Lower lobe of right lung (tissue), 2 donors: ENCODE measurements around the gene APOL4. TPM values are rescaled to one million over a fixed set of nuclear protein-coding genes. Genes with fewer than 3 reads are reported as not detected.
A peak's percentile ranks its signal among the peaks of the same experiment; 100 is the strongest.

Experiments
- ATAC-seq, 2 donors: fragments of 200-7000 bp; cut with Tn5 transposase; one replicate each; pipeline ENCODE4 v1.9.1; 2020 to 2022; ENCODE audit warnings: mild to moderate bottlenecking in 2 of 2, moderate library complexity in 2 of 2
- DNase-seq: peaks from one replicate; pipeline ENCODE4 v3.0.0-alpha.2; 2020
- H3K27ac ChIP-seq: fragments of 200-600 bp; one replicate; pipeline ENCODE4 v1.8.0; 2022
- H3K27me3 ChIP-seq: fragments of 200-600 bp; one replicate; pipeline ENCODE4 v1.8.0; 2022; ENCODE audit warnings: low read depth
- H3K36me3 ChIP-seq: fragments of 200-600 bp; one replicate; pipeline ENCODE4 v1.8.0; 2022; ENCODE audit warnings: mild to moderate bottlenecking
- H3K4me1 ChIP-seq: fragments of 200-600 bp; one replicate; pipeline ENCODE4 v1.8.0; 2022
- H3K4me3 ChIP-seq: fragments of 200-600 bp; one replicate; pipeline ENCODE4 v1.8.0; 2022; ENCODE audit warnings: mild to moderate bottlenecking
- H3K9me3 ChIP-seq: fragments of 200-600 bp; one replicate; pipeline ENCODE4 v1.8.0; 2022
- intact Hi-C: fragments of 100-400 bp; cut with DNase I; formaldehyde crosslinking; loops from one replicate; pipeline ENCODE4 v1.11.0; 2022
- total RNA-seq: library from RNA; stranded (reverse); fragmentation: NEBNext Ultra II Directional; extraction: Animal tissue kit (Norgen Biotek cat#: 25700); gene quantifications from one replicate; pipeline ENCODE4 v1.2.1, GENCODE V29; 2021
- TF ChIP-seq, protein P1 (sequence below): fragments of 200-600 bp; IDR thresholded peaks from one replicate; pipeline ENCODE4 v1.8.0; 2022; ENCODE audit warnings: antibody characterized with exemption, mild to moderate bottlenecking
- donor health status: DM: no; HTN: yes; CAD: no; lungs with severe emphysema.

The APOL4 gene
- total RNA-seq, 1 donor from 2014 or later = 29.0 TPM

DNA sequence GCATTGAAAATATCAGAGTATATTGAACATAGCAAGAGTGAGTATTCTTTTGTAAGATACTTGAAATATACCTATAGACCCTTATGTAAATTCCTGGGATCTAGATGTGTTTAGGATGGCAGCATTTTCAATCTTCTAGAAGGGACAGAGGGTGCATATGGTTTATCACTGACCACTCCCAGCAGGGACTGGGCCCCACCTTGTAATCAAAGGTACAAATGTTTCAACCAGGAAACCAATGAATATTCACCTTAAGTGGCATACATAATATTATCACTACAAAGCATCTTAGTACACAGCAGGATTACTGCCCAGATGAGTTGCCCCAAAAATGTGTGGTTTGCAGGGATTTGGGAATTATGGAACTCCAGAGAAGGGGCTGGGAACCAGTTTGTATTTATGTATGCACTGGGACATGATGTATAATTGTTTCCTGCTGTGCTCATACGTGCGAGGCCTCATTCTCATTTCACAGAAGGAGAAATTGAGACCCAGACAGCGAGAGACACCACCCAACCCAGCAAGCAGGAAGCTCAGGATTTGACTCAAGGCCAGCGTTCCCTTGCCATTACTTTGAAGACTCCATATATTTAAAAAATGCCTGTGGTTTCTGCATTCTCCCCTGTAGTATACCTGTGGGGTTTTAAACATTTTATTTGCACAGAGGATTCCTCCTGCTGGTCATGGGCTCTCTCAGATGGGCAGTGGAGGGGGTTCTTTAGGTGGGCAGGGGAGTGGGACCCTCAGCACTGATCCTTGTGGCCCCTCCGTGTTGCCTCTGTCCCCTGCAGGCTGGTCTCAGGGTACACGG, 5.2 kb downstream of the APOL4 start:
- peaks cover 30% of the 10 kb centered on the region for H3K4me1 ChIP-seq
- no peak overlapping the region for H3K27ac ChIP-seq
- DNase-seq (no peak), ATAC-seq (no peak)
- H3K9me3 ChIP-seq = no peaks in the 10 kb centered on the region
- H3K27me3 ChIP-seq = no peaks in the 10 kb centered on the region
- H3K36me3 ChIP-seq = peaks cover 5% of the 10 kb centered on the region
- intact Hi-C loops = no loop called here
- H3K4me3 ChIP-seq = no peak overlapping the region
- TF ChIP-seq, protein P1, sequence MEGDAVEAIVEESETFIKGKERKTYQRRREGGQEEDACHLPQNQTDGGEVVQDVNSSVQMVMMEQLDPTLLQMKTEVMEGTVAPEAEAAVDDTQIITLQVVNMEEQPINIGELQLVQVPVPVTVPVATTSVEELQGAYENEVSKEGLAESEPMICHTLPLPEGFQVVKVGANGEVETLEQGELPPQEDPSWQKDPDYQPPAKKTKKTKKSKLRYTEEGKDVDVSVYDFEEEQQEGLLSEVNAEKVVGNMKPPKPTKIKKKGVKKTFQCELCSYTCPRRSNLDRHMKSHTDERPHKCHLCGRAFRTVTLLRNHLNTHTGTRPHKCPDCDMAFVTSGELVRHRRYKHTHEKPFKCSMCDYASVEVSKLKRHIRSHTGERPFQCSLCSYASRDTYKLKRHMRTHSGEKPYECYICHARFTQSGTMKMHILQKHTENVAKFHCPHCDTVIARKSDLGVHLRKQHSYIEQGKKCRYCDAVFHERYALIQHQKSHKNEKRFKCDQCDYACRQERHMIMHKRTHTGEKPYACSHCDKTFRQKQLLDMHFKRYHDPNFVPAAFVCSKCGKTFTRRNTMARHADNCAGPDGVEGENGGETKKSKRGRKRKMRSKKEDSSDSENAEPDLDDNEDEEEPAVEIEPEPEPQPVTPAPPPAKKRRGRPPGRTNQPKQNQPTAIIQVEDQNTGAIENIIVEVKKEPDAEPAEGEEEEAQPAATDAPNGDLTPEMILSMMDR = no peak

DNA sequence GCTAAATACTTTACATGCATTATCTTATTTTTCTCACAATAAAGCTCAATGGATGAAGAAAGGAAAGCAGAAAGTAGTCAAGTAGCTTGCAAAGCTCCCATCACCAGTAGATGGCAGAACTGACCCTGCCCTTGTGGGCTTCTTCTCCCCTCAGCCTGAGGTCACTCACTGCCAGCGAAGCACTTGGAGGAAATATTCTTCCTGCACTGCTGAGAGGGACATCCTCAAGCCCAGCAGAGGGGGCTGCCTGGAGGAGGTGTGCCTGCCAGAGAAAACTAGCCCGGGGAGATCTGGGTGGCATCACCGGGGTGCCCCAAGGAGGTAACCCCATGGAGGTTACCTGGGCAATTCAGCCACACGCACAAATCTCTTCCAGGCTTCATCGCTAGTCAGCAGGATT, 6.6 kb downstream of the APOL4 start:
- Histone ChIP-seq H3K9me3 (no peaks in the 10 kb centered on the region), H3K27me3 (no peaks in the 10 kb centered on the region), H3K27ac (no peak overlapping the region), H3K36me3 (peaks cover 10% of the 10 kb centered on the region), H3K4me1 (peaks cover 30% of the 10 kb centered on the region), H3K4me3 (no peak overlapping the region)
- DNase-seq (peak; percentile 58), ATAC-seq (peak; percentile 80 to 82)
- TF ChIP-seq, protein P1 = peak; percentile 79
- intact Hi-C loops = no loop called here

DNA sequence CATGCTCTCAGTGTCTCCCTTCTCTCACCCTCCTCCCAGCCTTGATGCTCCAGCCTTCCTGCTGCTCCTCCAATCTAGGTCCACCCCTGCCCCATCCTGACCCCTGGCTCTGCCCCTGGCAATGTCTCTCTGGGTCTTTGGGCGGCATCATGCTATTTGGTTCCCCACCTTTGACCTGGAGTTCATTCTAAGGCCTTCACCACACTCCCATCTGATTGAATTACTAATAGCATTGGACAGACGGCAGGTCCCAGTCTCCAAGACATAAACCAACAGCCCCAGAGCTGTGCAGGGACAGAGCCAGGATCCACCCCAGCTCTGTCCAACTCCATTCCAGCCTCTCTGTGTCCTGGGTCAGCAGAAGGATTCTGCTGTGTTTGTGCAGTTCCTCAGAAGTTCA, 7.2 kb downstream of the APOL4 start:
- Histone ChIP-seq H3K36me3 (peaks cover 10% of the 10 kb centered on the region), H3K4me1 (peaks cover 27% of the 10 kb centered on the region), H3K27ac (no peak overlapping the region), H3K4me3 (no peak overlapping the region), H3K9me3 (no peaks in the 10 kb centered on the region), H3K27me3 (no peaks in the 10 kb centered on the region)
- DNase-seq = no peak
- no peak for ATAC-seq
- intact Hi-C loops = no loop called here
- TF ChIP-seq, protein P1 = no peak

DNA sequence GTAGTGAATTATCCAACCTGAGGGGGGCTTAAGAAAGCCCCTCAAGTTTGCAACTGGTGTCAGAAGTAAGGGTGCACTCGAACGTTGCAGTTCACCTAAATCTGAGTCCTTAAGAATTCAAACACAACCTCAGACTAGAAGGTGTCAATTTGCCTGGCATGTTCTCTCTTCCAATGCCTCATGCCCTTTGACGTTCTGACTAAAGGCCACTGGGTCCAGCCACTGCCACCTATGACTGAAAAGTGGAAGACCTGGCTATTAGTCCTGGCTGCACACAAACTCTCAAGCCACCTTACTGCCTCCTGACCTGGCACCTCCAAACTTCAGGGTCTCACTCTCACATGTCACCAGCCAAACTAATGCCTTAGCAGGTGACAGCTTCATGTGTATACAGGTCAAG, 8.0 kb downstream of the APOL4 start:
- intact Hi-C loops = no loop called here
- peaks cover 10% of the 10 kb centered on the region for H3K36me3 ChIP-seq
- DNase-seq (no peak), ATAC-seq (no peak)
- TF ChIP-seq, protein P1 = no peak
- peaks cover 21% of the 10 kb centered on the region for H3K4me1 ChIP-seq
- no peak overlapping the region for H3K27ac ChIP-seq
- H3K27me3 ChIP-seq = no peaks in the 10 kb centered on the region
- no peaks in the 10 kb centered on the region for H3K9me3 ChIP-seq
- no peak overlapping the region for H3K4me3 ChIP-seq

DNA sequence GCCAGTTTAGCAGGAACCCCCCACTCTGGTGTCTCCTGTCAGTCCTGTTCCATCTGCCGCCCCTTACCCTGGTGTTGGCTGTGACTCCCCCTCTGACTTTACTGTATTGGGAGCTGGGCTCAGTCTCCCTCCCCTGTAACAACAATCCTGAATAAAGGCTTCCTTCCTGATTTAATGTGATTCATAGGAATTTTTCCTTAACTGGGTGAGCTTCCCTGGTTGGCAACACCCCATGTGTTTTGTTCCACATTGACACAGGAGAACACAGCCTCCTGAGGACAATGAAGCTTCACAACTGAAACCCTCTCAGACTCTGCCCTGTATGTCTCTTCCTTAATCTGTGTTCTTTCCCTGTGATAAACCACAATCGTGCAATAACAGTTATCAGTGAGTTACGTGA, 8.4 kb downstream of the APOL4 start:
- Histone ChIP-seq H3K4me3 (no peak overlapping the region), H3K27ac (no peak overlapping the region)
- intact Hi-C loops = no loop called here

More for the DNA sequence above, 8.4 kb downstream of the APOL4 start:
- Histone ChIP-seq H3K4me1 (peaks cover 21% of the 10 kb centered on the region), H3K36me3 (peaks cover 10% of the 10 kb centered on the region), H3K9me3 (no peaks in the 10 kb centered on the region), H3K27me3 (no peaks in the 10 kb centered on the region)
- TF ChIP-seq, protein P1 = no peak
- DNase-seq (no peak), ATAC-seq (no peak)
